Stimulated activated naive B cell treated with anti-CD40 and anti-IgM and Interleukin-4, amounts not matched to agents 10 μg/mL and 1 μg/mL and 100 μg/mL, for 72 hours (primary cell): ENCODE data around the gene DRD4.
A peak's percentile ranks its signal among the peaks of the same experiment; 100 is the strongest.
"Not testable (repeated sequence)": the region's sequence is repeated elsewhere in the genome, so short reads cannot be mapped to it uniquely, and the experiment has no call there.

Experiments
- ATAC-seq, 2 donors: fragments of 150-1000 bp; cut with Tn5 transposase; replicated peaks; 2 replicates each; pipeline ENCODE4 v1.10.0; 2021; ENCODE audit warnings: moderate library complexity in 1 of 2
- DNase-seq: peaks from one replicate; pipeline ENCODE4 v3.0.0; 2021
- H3K27ac Mint-ChIP-seq: one replicate; pipeline ENCODE4 v1.8.0; 2022; ENCODE audit warnings: mild to moderate bottlenecking, mixed read lengths
- H3K27me3 Mint-ChIP-seq, 2 donors: one replicate each; pipeline ENCODE4 v1.8.0; 2022; ENCODE audit warnings: mixed read lengths in 2 of 2
- H3K36me3 Mint-ChIP-seq, 2 donors: one replicate each; pipeline ENCODE4 v1.8.0; 2022; ENCODE audit warnings: mixed read lengths in 2 of 2, mild to moderate bottlenecking in 1 of 2
- H3K4me1 Mint-ChIP-seq, 2 donors: one replicate each; pipeline ENCODE4 v1.8.0; 2022; ENCODE audit warnings: mixed read lengths in 2 of 2, mild to moderate bottlenecking in 1 of 2
- H3K4me3 Mint-ChIP-seq, 2 donors: one replicate each; pipeline ENCODE4 v1.8.0; 2022; ENCODE audit warnings: mild to moderate bottlenecking in 2 of 2, mixed read lengths in 2 of 2, moderate library complexity in 1 of 2
- H3K9me3 Mint-ChIP-seq, 2 donors: one replicate each; pipeline ENCODE4 v1.8.0; 2022; ENCODE audit warnings: mixed read lengths in 2 of 2, mild to moderate bottlenecking in 1 of 2

The DRD4 gene

DNA sequence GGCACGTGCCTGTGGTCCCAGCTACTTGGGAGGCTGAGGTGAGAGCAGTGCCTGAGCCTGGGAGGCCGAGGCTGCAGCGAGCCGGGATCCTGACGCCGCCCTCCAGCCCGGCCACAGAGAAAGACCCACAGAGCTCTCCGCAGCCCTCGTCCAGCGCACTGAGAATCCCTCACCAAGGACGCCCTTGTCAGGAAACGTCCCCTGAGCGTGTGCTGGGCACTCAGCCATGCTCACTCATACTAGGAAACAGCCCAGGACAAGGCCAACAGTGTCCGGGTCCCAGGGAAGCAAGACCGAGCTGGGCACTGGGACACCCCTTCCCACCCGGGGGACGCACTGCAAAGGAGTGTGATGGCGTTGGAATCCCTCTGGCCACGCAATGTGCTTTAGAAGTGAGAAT lies 43.4 kb downstream of the DRD4 start:
- ATAC-seq (no peak), DNase-seq (no peak)
- no peaks in the 10 kb centered on the region for H3K27me3 Mint-ChIP-seq
- no peaks in the 10 kb centered on the region for H3K9me3 Mint-ChIP-seq
- no peak overlapping the region for H3K4me3 Mint-ChIP-seq
- H3K27ac Mint-ChIP-seq: peak overlapping the region; percentile 22
- peaks cover 58 to 69% of the 10 kb centered on the region in 2 donors for H3K36me3 Mint-ChIP-seq
- no peaks in the 10 kb centered on the region for H3K4me1 Mint-ChIP-seq

GRCh38 chr11:680970-681369 lies 43.9 kb downstream of the DRD4 start:
- H3K4me1 Mint-ChIP-seq: no peaks in the 10 kb centered on the region
- no peaks in the 10 kb centered on the region for H3K9me3 Mint-ChIP-seq
- no peak overlapping the region for H3K4me3 Mint-ChIP-seq
- no peak overlapping the region for H3K27ac Mint-ChIP-seq
- peaks cover 55 to 70% of the 10 kb centered on the region in 2 donors for H3K36me3 Mint-ChIP-seq
- no peaks in the 10 kb centered on the region for H3K27me3 Mint-ChIP-seq
- no peak for DNase-seq
- ATAC-seq: no peak

DNA sequence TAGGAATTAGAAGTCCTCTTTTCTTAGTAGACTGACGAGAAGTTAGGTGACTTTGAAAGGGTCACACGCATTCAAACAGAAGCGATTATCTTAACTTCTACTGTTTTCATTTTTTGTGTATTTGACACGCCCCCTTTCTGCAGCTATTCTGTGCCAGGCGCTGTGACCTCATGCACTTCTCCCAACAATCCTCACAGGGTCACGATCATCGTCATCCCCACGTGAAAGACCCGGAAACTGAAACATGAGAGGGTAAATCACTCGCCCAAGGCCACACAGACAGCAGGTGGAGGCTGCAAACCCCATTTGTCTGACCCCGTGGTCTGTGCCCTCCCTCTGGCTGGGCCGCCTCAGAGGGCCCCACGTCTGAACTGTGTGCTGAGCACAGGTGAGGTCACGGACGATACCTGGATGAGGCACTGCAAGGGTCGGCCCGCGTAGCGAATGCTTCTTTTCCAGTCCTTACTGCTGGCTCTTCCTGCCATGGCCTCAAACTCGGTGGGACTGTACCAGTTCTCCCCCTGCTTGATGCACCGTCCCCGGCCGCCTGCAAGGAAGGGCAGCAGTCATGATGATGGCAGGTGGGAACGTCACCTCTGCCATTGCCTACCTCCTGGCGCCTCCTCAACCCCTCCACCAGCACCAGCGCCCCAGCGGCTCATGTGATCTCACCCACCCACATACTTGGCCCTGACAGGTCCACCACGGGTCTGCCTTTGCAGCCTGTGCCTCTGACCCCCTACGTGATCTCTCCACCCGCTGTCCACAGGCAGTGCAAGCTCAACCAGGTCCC lies 49.6 kb downstream of the DRD4 start:
- Mint-ChIP-seq H3K4me1 (peaks cover 2 to 16% of the 10 kb centered on the region in 2 donors), H3K27me3 (no peaks in the 10 kb centered on the region), H3K27ac (no peak overlapping the region), H3K36me3 (peaks cover 60% of the 10 kb centered on the region in 2 donors), H3K9me3 (no peaks in the 10 kb centered on the region), H3K4me3 (no peak overlapping the region)
- ATAC-seq (no peak), DNase-seq (no peak)

DNA sequence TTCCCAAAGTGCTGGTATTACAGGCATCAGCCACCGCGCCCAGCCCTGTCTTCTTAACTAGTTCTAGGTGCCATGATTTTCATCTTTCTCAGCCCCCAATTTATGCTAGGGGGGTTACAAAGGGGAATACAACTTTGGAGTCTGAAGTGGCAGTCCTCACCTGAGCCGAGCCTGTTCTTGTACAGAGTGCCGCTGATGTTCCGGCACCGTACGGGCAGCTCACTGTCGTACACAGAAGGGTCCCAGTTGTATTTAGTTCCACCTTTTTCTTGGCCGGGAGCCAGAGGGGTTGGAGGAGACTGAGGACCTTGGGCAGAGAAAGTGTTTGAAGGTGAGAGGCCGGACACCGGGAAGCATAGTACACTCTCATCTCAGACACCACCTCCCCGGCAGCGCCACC lies 50.7 kb downstream of the DRD4 start:
- ATAC-seq (no peak), DNase-seq (no peak)
- no peak overlapping the region for H3K27ac Mint-ChIP-seq
- peaks cover 49 to 57% of the 10 kb centered on the region in 2 donors for H3K36me3 Mint-ChIP-seq
- peaks cover 9 to 27% of the 10 kb centered on the region in 2 donors for H3K4me1 Mint-ChIP-seq
- no peak overlapping the region for H3K4me3 Mint-ChIP-seq
- no peaks in the 10 kb centered on the region for H3K27me3 Mint-ChIP-seq
- H3K9me3 Mint-ChIP-seq: no peaks in the 10 kb centered on the region

- H3K4me3 Mint-ChIP-seq: no peak overlapping the region
- ATAC-seq: no peak
- DNase-seq: no peak
These were observed 51.6 kb downstream of the DRD4 start for GRCh38 chr11:688681-689080.

GRCh38 chr11:689625-690024 lies 52.6 kb downstream of the DRD4 start:
- Mint-ChIP-seq H3K27ac (no peak overlapping the region), H3K27me3 (no peaks in the 10 kb centered on the region), H3K4me3 (no peak overlapping the region), H3K36me3 (peaks cover 34 to 47% of the 10 kb centered on the region in 2 donors), H3K9me3 (no peaks in the 10 kb centered on the region), H3K4me1 (peaks cover 23 to 40% of the 10 kb centered on the region in 2 donors)
- no peak for ATAC-seq
- DNase-seq: no peak

More at GRCh38 chr11:688681-689080, 51.6 kb downstream of the DRD4 start:
- H3K27me3 Mint-ChIP-seq: no peaks in the 10 kb centered on the region
- peaks cover 43 to 54% of the 10 kb centered on the region in 2 donors for H3K36me3 Mint-ChIP-seq
- H3K27ac Mint-ChIP-seq: no peak overlapping the region
- no peaks in the 10 kb centered on the region for H3K9me3 Mint-ChIP-seq
- H3K4me1 Mint-ChIP-seq: peaks cover 18 to 36% of the 10 kb centered on the region in 2 donors

GRCh38 chr11:690244-690643 lies 53.2 kb downstream of the DRD4 start:
- DNase-seq, ATAC-seq, H3K27ac Mint-ChIP-seq, H3K4me3 Mint-ChIP-seq, H3K9me3 Mint-ChIP-seq, H3K27me3 Mint-ChIP-seq: not testable (repeated sequence)
- Mint-ChIP-seq H3K4me1 (peaks cover 23 to 40% of the 10 kb centered on the region in 2 donors), H3K36me3 (peaks cover 32 to 46% of the 10 kb centered on the region in 2 donors)
